GM18502 (cell line): ENCODE data around the gene HAPLN3.
A peak's percentile ranks its signal among the peaks of the same experiment; 100 is the strongest.

Source experiments
- ATAC-seq: cut with Tn5 transposase; IDR thresholded peaks from one replicate; pipeline ENCODE4 v1.9.1; 2021; ENCODE audit warnings: mild to moderate bottlenecking; ENCODE audit not compliant: unreplicated experiment, poor library complexity

Gene HAPLN3

GRCh38 chr15:88912500-88912921 is 17.2 kb upstream of the HAPLN3 start:
- ATAC-seq, result no peak

GRCh38 chr15:88911766-88912118 is 16.4 kb upstream of the HAPLN3 start:
- no peak for ATAC-seq

- no peak for ATAC-seq
Observed at GRCh38 chr15:88909956-88910831, 14.8 kb upstream of the HAPLN3 start.

GRCh38 chr15:88908697-88909621 is 13.6 kb upstream of the HAPLN3 start:
- ATAC-seq, result no peak

- ATAC-seq, result no peak
Observed at GRCh38 chr15:88908123-88908522, 12.8 kb upstream of the HAPLN3 start.

GRCh38 chr15:88907111-88907510 is 11.8 kb upstream of the HAPLN3 start:
- no peak for ATAC-seq

- ATAC-seq, result no peak
Observed at GRCh38 chr15:88906551-88906950, 11.2 kb upstream of the HAPLN3 start.

- no peak for ATAC-seq
Observed at GRCh38 chr15:88906130-88906529, 10.8 kb upstream of the HAPLN3 start.

- ATAC-seq, result no peak
Observed at GRCh38 chr15:88905576-88905975, 10.2 kb upstream of the HAPLN3 start.

GRCh38 chr15:88904624-88905327 is 9.4 kb upstream of the HAPLN3 start:
- ATAC-seq, result peak; percentile 80

- ATAC-seq, result no peak
Observed at GRCh38 chr15:88904257-88904623, 8.9 kb upstream of the HAPLN3 start.

- no peak for ATAC-seq
Observed at GRCh38 chr15:88902846-88903245, 7.5 kb upstream of the HAPLN3 start.

GRCh38 chr15:88902221-88902835 is 7.0 kb upstream of the HAPLN3 start:
- no peak for ATAC-seq

- ATAC-seq, result no peak
Observed at GRCh38 chr15:88901508-88902220, 6.3 kb upstream of the HAPLN3 start.

- ATAC-seq, result no peak
Observed at GRCh38 chr15:88900982-88901418, 5.7 kb upstream of the HAPLN3 start.

GRCh38 chr15:88900309-88900981 is 5.1 kb upstream of the HAPLN3 start:
- no peak for ATAC-seq

GRCh38 chr15:88899251-88899650 is 3.9 kb upstream of the HAPLN3 start:
- no peak for ATAC-seq

GRCh38 chr15:88898736-88899135 is 3.4 kb upstream of the HAPLN3 start:
- no peak for ATAC-seq
